CD4-positive, alpha-beta T cell treated with Interferon alpha-2 for 1 hour (primary cell): Measurements from ENCODE around the gene SEPTIN1.

Experiments used
- DNase-seq, 2 donors: peaks; one replicate each; pipeline ENCODE4 v3.0.0-alpha.2; 2020 to 2022

SEPTIN1 gene

DNA sequence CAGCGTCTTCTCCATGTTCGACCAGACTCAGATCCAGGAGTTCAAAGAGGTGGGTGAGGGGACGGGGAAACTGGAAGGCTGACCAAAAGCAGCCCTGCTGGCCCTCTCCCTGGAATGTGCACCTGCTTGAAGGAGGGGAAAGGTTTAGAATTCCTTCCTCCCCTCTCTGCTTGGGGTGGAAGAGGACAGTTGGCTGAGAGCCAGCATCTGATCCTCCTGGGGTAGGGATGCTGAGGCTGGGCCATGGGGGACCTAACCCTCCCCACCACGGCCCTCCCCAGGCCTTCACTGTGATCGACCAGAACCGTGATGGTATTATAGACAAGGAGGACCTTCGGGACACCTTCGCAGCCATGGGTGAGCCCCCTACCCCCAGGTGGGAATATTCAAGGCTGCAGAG is 6.5 kb downstream of the SEPTIN1 start:
- no peak for DNase-seq

GRCh38 chr16:30374538-30374937 is 7.8 kb downstream of the SEPTIN1 start, which contains the start of gene MYL11:
Gene MYL11, plus strand, starts transcription at chr16:30374802. Its CDS starts 56 bp downstream, at chr16:30374858.
- no peak for DNase-seq

- no peak for DNase-seq
These were observed 9.6 kb downstream of the SEPTIN1 start for GRCh38 chr16:30372725-30373124.

GRCh38 chr16:30372038-30372712 is 10.2 kb downstream of the SEPTIN1 start:
- DNase-seq = no peak

DNA sequence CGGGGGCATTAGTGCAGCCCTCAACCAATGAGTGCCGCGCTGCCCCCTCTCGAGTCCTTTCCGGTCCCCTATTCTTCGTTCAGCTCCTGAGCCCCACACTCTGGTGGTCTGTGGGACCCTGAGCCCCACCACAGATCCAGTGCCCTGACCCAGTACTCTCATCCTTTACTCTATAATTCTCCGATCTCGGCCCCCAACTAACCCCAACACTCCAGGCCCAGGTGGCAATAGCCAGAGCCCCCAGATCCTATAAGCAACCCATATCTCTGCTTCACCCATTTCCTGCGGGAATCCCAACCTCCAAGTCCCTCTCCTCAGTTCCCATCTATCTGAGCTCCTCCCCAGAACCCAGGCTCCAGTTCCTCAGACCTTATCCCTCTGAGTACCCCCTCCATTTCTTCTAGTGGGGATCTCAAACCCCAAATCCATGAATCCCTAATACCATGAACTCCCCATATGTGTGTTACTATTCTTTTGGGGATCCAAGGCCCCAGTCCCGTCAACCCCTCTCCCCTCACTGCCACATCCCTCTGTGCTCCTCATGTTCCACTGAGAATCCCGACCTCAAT is 11.0 kb downstream of the SEPTIN1 start:
- no peak for DNase-seq

DNA sequence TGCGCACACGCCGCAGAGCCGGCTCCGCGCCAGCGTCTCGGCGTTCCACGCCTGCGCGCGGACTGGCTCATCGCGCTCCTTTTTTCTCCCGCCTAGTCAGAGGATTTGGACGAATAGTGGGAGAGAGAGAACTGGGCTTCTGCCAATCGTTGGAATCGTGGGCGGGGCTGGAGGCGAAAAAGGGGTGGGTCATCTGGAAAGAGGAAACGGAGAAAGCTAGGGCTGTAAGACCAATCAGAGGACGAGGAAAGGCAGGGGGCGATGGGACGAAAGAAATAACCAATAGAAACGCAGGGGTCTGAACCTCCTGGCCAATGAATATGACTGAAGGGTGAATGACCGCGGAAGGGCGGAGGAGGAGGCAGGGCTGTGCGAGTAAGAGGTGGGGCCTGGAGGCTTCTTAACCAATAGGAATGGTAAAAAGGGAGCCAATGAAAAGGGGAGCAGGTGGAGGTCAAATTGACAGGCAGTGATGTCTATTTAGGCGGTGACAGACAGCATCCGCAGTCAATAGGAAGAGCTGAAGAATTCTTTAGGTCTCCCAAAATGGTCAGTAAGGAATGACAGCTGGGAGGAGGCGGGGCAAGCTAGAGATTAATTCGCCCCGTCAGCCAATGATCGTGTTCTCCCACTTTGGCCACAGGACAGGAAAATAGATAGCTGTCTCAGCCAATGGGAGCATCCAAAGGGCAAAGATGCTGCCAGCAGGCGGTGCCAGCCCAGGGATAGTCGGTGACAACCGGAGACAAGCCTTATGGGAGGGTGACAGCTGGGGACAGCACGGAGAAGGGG is 11.7 kb downstream of the SEPTIN1 start, which contains the start of gene TBC1D10B:
TSS of gene TBC1D10B (minus strand) at position 39 of the 792 bp plus-strand sequence. CDS start 311 bp downstream, outside the sequence.
- peak; percentile 100 for DNase-seq

DNA sequence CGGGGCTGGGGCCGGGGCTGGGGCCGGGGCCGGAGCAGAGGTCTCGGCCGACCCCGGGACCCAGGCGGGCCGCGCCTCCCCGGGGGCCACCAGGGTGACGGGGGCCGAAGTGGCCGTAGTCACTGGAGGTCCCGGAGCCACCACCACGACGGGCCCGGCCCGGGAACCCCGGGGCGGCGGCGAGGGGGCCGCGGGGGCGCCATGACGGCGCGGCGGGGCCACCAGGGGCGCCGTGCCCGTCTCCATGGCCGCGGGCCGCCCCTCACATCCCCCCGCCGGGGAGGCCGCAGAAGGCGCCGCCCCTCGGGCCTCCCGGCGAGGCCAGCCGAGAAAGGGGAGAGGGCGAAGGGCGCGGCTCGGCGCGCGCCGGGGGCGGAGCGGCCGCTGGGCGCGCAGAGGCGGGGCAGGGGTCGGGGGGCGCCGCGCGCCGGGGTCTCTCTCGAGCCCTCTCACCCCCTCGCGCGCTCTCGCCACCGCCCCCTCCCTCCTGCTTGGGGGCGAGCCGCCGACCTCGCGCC is 12.4 kb downstream of the SEPTIN1 start:
- no peak for DNase-seq

- DNase-seq = peak in 1 of 2 donors; percentile 27
These were observed 13.0 kb downstream of the SEPTIN1 start for GRCh38 chr16:30369091-30369937.

- DNase-seq = no peak
These were observed 13.6 kb downstream of the SEPTIN1 start for GRCh38 chr16:30368792-30369090.

DNA sequence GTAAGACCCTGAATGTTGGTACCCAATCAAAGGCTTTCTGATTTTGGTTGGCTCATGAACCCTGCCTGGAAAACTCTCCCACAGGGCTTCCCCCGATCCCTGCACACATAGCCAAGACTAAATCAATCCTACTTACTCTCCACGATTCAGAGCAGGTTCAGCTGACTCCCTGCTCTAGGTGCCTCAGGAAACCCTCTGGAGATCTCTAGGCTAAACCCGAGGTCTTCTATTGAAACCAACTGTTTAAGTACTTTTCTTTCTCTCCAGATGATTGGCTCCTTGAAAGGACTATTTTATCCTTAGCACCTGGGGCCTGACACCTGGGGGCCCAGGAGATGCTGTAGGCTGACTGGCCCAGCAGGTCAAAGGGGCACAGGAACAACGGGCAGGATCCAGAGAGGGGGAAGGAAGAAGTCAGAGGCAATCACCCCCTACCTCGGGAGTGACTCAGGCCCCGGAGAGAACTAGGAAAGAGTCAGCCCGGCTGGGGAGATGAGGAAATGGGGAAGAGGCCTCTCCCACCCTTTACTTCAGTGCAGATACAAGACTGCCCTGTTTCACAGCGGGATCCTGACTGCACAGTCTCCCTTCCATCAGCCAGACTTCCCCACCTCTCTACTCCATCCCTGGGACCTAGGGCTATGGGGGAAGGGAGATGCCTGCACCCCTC is 14.1 kb downstream of the SEPTIN1 start:
- DNase-seq = peak in 1 of 2 donors; percentile 37

GRCh38 chr16:30367349-30368009 is 14.9 kb downstream of the SEPTIN1 start:
- no peak for DNase-seq

DNA sequence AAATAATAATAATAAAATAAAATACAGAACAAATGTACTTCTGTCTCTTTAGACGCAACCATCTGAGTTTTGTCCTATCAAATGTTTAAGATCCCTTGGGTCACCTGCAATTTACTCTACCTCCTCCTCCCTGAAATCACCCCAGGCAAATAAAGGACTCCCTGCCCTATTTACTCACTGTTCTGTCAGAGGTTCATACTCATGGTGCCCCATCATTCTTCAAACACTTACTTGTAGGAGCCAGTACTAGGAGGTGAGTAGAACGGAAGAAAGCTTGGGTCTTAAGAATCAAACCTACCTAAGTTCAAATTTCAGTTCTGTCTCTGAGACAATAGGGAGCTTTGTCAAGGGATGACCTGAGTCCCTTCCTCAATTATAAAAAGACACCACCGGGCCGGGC is 15.8 kb downstream of the SEPTIN1 start:
- no peak for DNase-seq

- DNase-seq = no peak
These were observed 17.2 kb downstream of the SEPTIN1 start for GRCh38 chr16:30365200-30365599.

GRCh38 chr16:30361180-30361579 is 21.2 kb downstream of the SEPTIN1 start:
- no peak for DNase-seq

- no peak for DNase-seq
These were observed 22.5 kb downstream of the SEPTIN1 start for GRCh38 chr16:30359871-30360170.

GRCh38 chr16:30358990-30359870 is 23.1 kb downstream of the SEPTIN1 start:
- DNase-seq = no peak

- DNase-seq = no peak
These were observed 23.8 kb downstream of the SEPTIN1 start for GRCh38 chr16:30358577-30358936.

- no peak for DNase-seq
These were observed 24.4 kb downstream of the SEPTIN1 start for GRCh38 chr16:30357715-30358576.

GRCh38 chr16:30357085-30357714 is 25.2 kb downstream of the SEPTIN1 start:
- DNase-seq = no peak
